Tibial nerve (tissue), 4 donors: Measurements from ENCODE around the gene PRKAG2. TPM values are rescaled to one million over a fixed set of nuclear protein-coding genes. Genes with fewer than 3 reads are reported as not detected.

Experiments used
- DNase-seq, 2 donors: peaks; one replicate each; pipeline ENCODE4 v3.0.0-alpha.2; 2019; ENCODE audit warnings: low spot score in 2 of 2
- H3K27ac ChIP-seq, 4 donors: fragments of 200-600 bp; sonication (generic) in 3 of 4; one replicate each; pipeline ENCODE4 v1.5.1; 2017 to 2019; ENCODE audit warnings: mild to moderate bottlenecking in 1 of 4
- H3K27me3 ChIP-seq, 2 donors: fragments of 200-600 bp; sonication (generic) in 1 of 2; one replicate each; pipeline versions ENCODE4 v1.5.1 to v1.6.0; 2017 to 2019
- H3K36me3 ChIP-seq, 3 donors: fragments of 200-600 bp; sonication (generic); one replicate each; pipeline ENCODE4 v1.5.1; 2018 to 2019
- H3K4me1 ChIP-seq, 4 donors: fragments of 200-600 bp; sonication (generic) in 3 of 4; one replicate each; pipeline ENCODE4 v1.5.1; 2017 to 2019
- H3K4me3 ChIP-seq, 4 donors: fragments of 200-600 bp; sonication (generic) in 3 of 4; one replicate each; pipeline ENCODE4 v1.5.1; 2017 to 2019; ENCODE audit warnings: mild to moderate bottlenecking in 1 of 4, moderate library complexity in 1 of 4
- H3K9me3 ChIP-seq, 4 donors: fragments of 200-600 bp; sonication (generic) in 3 of 4; one replicate each; pipeline ENCODE4 v1.5.1; 2017 to 2019
- EP300 ChIP-seq, 2 donors: sonication (generic); formaldehyde crosslinking; IDR thresholded peaks; one replicate each; pipeline ENCODE4 v1.6.1; 2017; ENCODE audit warnings: antibody characterized with exemption in 2 of 2, mild to moderate bottlenecking in 1 of 2
- POLR2A ChIP-seq, 2 donors: fragments of 450-650 bp; IDR thresholded peaks; one replicate each; pipeline ENCODE4 v1.6.1; 2017; ENCODE audit warnings: antibody characterized with exemption in 2 of 2, mild to moderate bottlenecking in 2 of 2, moderate library complexity in 2 of 2
- WGBS, 2 donors: methylation state at CpG; one replicate each; pipeline ENCODE4 v1.1.5; 2018; 5-methylcytosine and 5-hydroxymethylcytosine counted together
- total RNA-seq, 4 donors: library from RNA; depleted of rRNA; stranded (reverse); fragments of >200 nt; gene quantifications; one replicate each; pipeline ENCODE4 v1.1.0, GENCODE V29; 2016
- TF ChIP-seq, protein P1 (sequence below), 5 experiments: fragments of 200-600 bp in 3 of 5; fragments of 450-650 bp in 2 of 5; sonication (generic) in 3 of 5; IDR thresholded peaks; one replicate each; pipeline ENCODE4 v1.5.1; 2016 to 2019; ENCODE audit warnings: antibody characterized with exemption in 5 of 5, mild to moderate bottlenecking in 3 of 5, moderate library complexity in 2 of 5

Gene PRKAG2
- total RNA-seq, 4 donors from 2014 or later: 24.5 to 82.6 (median 38.3) TPM

DNA sequence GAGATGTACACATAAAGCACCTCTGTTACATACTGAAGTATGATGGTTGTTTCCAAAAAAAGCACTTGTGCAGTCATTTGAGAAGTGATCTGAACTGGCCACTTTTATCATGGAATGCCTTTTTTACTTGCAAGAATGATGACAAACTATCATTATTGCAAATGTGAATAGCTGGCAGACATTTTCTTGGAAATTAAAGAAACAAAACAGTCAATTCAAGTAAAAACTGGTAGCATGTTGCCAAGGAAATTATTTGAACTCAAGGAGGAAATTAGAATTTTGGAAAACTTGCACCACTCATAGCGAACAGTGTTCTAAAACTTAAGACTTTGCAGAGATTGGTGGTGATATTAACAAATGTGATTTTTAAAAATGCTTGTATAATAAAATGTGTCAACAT lies 363.8 kb downstream of the PRKAG2 start:
- DNase-seq: no peak
- 85 to 89% methylated on average over 1 of the region's 1 CpG for WGBS, 2 donors
- no peaks in the 10 kb centered on the region for H3K9me3 ChIP-seq
- H3K27ac ChIP-seq: no peak overlapping the region
- no peak overlapping the region for H3K4me3 ChIP-seq
- H3K27me3 ChIP-seq: no peaks in the 10 kb centered on the region
- peaks cover 0 to 85% (median 23%) of the 10 kb centered on the region in 4 donors for H3K4me1 ChIP-seq
- TF ChIP-seq EP300 (IDR thresholded peaks at IDR 0.05): no peak
- TF ChIP-seq POLR2A (IDR thresholded peaks at IDR 0.05): no peak
- TF ChIP-seq, protein P1, sequence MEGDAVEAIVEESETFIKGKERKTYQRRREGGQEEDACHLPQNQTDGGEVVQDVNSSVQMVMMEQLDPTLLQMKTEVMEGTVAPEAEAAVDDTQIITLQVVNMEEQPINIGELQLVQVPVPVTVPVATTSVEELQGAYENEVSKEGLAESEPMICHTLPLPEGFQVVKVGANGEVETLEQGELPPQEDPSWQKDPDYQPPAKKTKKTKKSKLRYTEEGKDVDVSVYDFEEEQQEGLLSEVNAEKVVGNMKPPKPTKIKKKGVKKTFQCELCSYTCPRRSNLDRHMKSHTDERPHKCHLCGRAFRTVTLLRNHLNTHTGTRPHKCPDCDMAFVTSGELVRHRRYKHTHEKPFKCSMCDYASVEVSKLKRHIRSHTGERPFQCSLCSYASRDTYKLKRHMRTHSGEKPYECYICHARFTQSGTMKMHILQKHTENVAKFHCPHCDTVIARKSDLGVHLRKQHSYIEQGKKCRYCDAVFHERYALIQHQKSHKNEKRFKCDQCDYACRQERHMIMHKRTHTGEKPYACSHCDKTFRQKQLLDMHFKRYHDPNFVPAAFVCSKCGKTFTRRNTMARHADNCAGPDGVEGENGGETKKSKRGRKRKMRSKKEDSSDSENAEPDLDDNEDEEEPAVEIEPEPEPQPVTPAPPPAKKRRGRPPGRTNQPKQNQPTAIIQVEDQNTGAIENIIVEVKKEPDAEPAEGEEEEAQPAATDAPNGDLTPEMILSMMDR (IDR thresholded peaks at IDR 0.05): no peak
- no peaks in the 10 kb centered on the region for H3K36me3 ChIP-seq

DNA sequence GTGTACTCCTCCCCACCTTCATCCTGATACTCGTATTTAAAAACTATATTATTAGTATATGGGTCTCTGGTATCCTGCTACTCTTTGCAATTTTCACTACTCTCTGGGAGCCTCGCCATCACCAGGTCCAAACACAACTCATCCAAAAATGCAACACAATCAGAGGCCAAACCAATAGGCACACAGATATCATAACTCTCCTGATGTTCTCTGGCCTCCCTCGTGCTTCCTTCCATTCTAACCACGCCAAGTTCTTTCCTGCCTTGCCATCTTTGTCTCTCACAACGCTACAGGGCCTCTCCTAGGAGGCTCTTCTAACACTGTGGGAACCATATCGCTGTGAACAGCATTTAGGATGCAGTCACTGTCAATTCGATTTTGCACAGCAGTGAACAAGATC lies 364.6 kb downstream of the PRKAG2 start:
- Histone ChIP-seq H3K4me3 (no peak overlapping the region), H3K36me3 (no peaks in the 10 kb centered on the region), H3K4me1 (peaks cover 0 to 85% (median 20%) of the 10 kb centered on the region in 4 donors), H3K27me3 (no peaks in the 10 kb centered on the region), H3K9me3 (no peaks in the 10 kb centered on the region), H3K27ac (peak overlapping the region in 2 of 4 donors; percentile 4 to 35)
- WGBS, 2 donors: 64 to 71% methylated on average over 7 of the region's 7 CpGs
- no peak for DNase-seq
- TF ChIP-seq POLR2A (IDR thresholded peaks at IDR 0.05) (no peak), EP300 (IDR thresholded peaks at IDR 0.05) (no peak)
- TF ChIP-seq, protein P1 (IDR thresholded peaks at IDR 0.05): no peak

DNA sequence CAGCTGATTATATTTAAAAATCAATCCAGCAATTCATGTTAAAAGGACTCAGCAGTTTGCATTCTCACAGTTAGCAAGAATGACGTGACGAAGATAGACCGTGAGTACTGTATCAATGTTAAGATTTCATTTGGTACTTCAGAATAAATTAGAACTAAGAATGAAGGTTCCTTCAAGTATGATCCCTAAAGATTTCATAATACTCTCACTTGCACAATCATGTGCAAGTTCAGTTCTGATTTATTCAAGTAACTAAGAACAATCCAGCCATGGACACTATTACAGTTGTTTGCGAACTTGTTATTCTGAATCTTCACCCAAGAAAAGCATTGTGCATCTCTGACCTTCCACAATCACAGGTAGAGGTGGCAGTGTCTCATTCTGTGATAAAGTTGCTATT lies 365.0 kb downstream of the PRKAG2 start:
- Histone ChIP-seq H3K9me3 (no peaks in the 10 kb centered on the region), H3K27ac (peak overlapping the region in 2 of 4 donors; percentile 4 to 35), H3K27me3 (no peaks in the 10 kb centered on the region), H3K4me1 (peaks cover 0 to 85% (median 21%) of the 10 kb centered on the region in 4 donors), H3K4me3 (no peak overlapping the region), H3K36me3 (no peaks in the 10 kb centered on the region)
- 78 to 79% methylated on average over 4 of the region's 4 CpGs for WGBS, 2 donors
- no peak for DNase-seq
- TF ChIP-seq, protein P1 (IDR thresholded peaks at IDR 0.05): no peak
- TF ChIP-seq EP300 (IDR thresholded peaks at IDR 0.05) (no peak), POLR2A (IDR thresholded peaks at IDR 0.05) (no peak)

DNA sequence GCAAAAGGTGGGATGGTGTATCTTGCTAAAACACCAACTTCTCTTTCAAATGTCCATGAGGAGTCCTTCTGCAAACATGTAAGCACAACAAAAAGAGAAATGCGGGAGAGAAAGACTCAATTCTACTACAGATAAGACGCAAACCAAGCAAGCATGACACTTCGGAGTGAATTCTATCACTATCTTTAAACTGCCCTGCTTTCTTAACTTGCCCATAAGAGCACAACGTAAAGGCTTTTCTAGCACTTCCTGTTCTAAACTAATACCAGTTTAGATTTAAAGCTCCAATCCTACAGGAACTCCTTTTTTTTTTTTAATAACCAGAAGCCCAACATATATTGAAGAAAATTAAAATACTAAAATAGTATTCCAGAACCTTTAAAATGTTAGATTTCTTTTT lies 365.6 kb downstream of the PRKAG2 start:
- Histone ChIP-seq H3K9me3 (no peaks in the 10 kb centered on the region), H3K4me3 (no peak overlapping the region), H3K4me1 (peaks cover 0 to 85% (median 27%) of the 10 kb centered on the region in 4 donors), H3K27me3 (no peaks in the 10 kb centered on the region), H3K27ac (peak overlapping the region in 2 of 4 donors; percentile 4 to 35), H3K36me3 (no peaks in the 10 kb centered on the region)
- no peak for DNase-seq
- TF ChIP-seq POLR2A (IDR thresholded peaks at IDR 0.05): no peak
- TF ChIP-seq, protein P1 (IDR thresholded peaks at IDR 0.05): no peak
- 88 to 92% methylated on average over 4 of the region's 4 CpGs for whole genome bisulfite sequencing, 2 donors

DNA sequence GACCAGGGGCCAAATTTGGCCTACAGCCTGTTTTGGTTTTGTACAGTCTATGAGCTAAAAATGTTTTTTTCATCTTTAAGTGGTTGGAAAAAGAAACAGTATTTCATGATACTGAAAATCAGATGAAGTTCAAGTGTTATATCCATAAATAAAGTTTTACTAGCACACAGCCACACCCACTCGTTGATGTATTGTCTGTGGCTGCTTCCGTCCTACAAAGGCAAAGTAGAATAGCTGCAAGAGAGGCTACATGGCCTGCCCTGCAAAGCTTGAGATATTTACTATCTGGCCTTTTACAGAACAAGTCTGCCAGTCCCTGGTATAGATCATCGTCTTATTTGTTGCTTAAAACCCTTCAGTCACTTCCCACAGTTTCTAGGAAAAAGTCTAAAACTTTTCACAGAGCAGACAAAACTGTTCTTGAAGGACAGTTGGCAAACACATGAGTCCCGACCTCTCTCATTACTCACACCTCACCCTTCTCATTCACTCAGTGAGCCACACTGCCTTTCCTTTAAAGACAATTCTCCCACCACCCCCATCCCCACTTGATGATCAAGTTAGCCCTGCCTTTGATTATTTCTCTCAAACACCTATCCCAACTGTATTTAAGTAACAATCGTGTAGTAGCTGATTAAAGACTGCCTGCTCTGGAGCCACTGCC lies 367.1 kb downstream of the PRKAG2 start:
- peak overlapping the region in 2 of 4 donors; percentile 59 to 68 for H3K27ac ChIP-seq
- 69 to 74% methylated on average over 5 of the region's 5 CpGs for WGBS, 2 donors
- H3K9me3 ChIP-seq: no peaks in the 10 kb centered on the region
- no peak overlapping the region for H3K4me3 ChIP-seq
- no peak for TF ChIP-seq EP300 (IDR thresholded peaks at IDR 0.05)
- peaks cover 0 to 83% (median 26%) of the 10 kb centered on the region in 4 donors for H3K4me1 ChIP-seq
- no peak for DNase-seq
- no peaks in the 10 kb centered on the region for H3K27me3 ChIP-seq
- no peaks in the 10 kb centered on the region for H3K36me3 ChIP-seq
